Astrocyte (in vitro differentiated cells and primary cell): ENCODE data around the gene DHX8. TPM values are rescaled to one million over a fixed set of nuclear protein-coding genes. Genes with fewer than 3 reads are reported as not detected.
A peak's percentile ranks its signal among the peaks of the same experiment; 100 is the strongest.
"Not testable (repeated sequence)": the region's sequence is repeated elsewhere in the genome, so short reads cannot be mapped to it uniquely, and the experiment has no call there.

Experiments
- DNase-seq: peaks from one replicate; pipeline ENCODE4 v3.0.0-alpha.2; 2010; ENCODE audit warnings: low read depth
- FAIRE-seq: peaks from 2 replicates; lab custom pipeline; 2011; peaks lifted over from hg19 to GRCh38; lab: Jason Lieb, UNC
- H2AFZ ChIP-seq: 2 replicates; pipeline ENCODE4 v1.6.0; 2012; ENCODE audit warnings: low read depth, low read length, inconsistent platforms
- H3K27ac ChIP-seq: 2 replicates; pipeline ENCODE4 v1.5.1; 2011; ENCODE audit warnings: low read depth, low read length, inconsistent platforms
- H3K27me3 ChIP-seq: 2 replicates; pipeline ENCODE4 v1.6.0; 2011; ENCODE audit warnings: low read length, inconsistent platforms; ENCODE audit not compliant: insufficient read depth
- H3K36me3 ChIP-seq: 2 replicates; pipeline ENCODE4 v1.5.1; 2011; ENCODE audit warnings: low read length, inconsistent platforms; ENCODE audit not compliant: insufficient read depth
- H3K4me1 ChIP-seq: 2 replicates; pipeline ENCODE4 v1.5.1; 2011; ENCODE audit warnings: low read length, inconsistent platforms; ENCODE audit not compliant: insufficient read depth
- H3K4me2 ChIP-seq: 2 replicates; pipeline ENCODE4 v1.6.0; 2012; ENCODE audit warnings: low read length, inconsistent platforms
- H3K4me3 ChIP-seq: 2 replicates; pipeline ENCODE4 v1.5.1; 2011; ENCODE audit warnings: low read depth, mild to moderate bottlenecking, low read length, inconsistent platforms; ENCODE audit not compliant: insufficient read depth
- H3K79me2 ChIP-seq: 2 replicates; pipeline ENCODE4 v1.6.0; 2012; ENCODE audit warnings: mild to moderate bottlenecking, low read length, inconsistent platforms; ENCODE audit not compliant: insufficient read depth
- H3K9ac ChIP-seq: 2 replicates; pipeline ENCODE4 v1.6.0; 2012; ENCODE audit warnings: mild to moderate bottlenecking, low read length, inconsistent platforms
- H3K9me3 ChIP-seq: 2 replicates; pipeline ENCODE4 v1.5.1; 2012; ENCODE audit warnings: low read depth, mild to moderate bottlenecking, low read length, inconsistent platforms; ENCODE audit not compliant: insufficient read depth
- H4K20me1 ChIP-seq: 2 replicates; pipeline ENCODE4 v1.6.0; 2012; ENCODE audit warnings: low read length, inconsistent platforms; ENCODE audit not compliant: insufficient read depth
- H3K27ac Mint-ChIP-seq: one replicate; pipeline ENCODE4 v1.8.0; 2021; ENCODE audit warnings: mild to moderate bottlenecking, mixed read lengths; ENCODE audit not compliant: unreplicated experiment
- H3K27me3 Mint-ChIP-seq: one replicate; pipeline ENCODE4 v1.8.0; 2021; ENCODE audit warnings: low read depth, mixed read lengths; ENCODE audit not compliant: unreplicated experiment
- H3K36me3 Mint-ChIP-seq: one replicate; pipeline ENCODE4 v1.8.0; 2021; ENCODE audit warnings: low read depth, mixed read lengths; ENCODE audit not compliant: unreplicated experiment
- H3K4me1 Mint-ChIP-seq: one replicate; pipeline ENCODE4 v1.8.0; 2021; ENCODE audit warnings: low read depth, mixed read lengths; ENCODE audit not compliant: unreplicated experiment
- H3K4me3 Mint-ChIP-seq: one replicate; pipeline ENCODE4 v1.8.0; 2021; ENCODE audit warnings: mild to moderate bottlenecking, moderate library complexity, mixed read lengths; ENCODE audit not compliant: unreplicated experiment
- H3K9me3 Mint-ChIP-seq: one replicate; pipeline ENCODE4 v1.8.0; 2021; ENCODE audit warnings: mild to moderate bottlenecking, mixed read lengths; ENCODE audit not compliant: unreplicated experiment
- EZH2 ChIP-seq: IDR thresholded peaks from 2 replicates; pipeline ENCODE4 v1.6.1; 2012; ENCODE audit warnings: mild to moderate bottlenecking, low read length, inconsistent platforms; ENCODE audit not compliant: insufficient read depth
- total RNA-seq: library from RNA; stranded (reverse); gene quantifications from 2 replicates; pipeline ENCODE4 v1.2.1, GENCODE V29; 2021
- TF ChIP-seq, protein P1 (sequence below): IDR thresholded peaks from 2 replicates; pipeline ENCODE4 v1.5.1; 2011; ENCODE audit warnings: low read depth, mild to moderate bottlenecking, inconsistent platforms, low read length, moderate library complexity; ENCODE audit not compliant: insufficient read depth

The DHX8 gene
- total RNA-seq, 1 donor from 2014 or later = 48.5 TPM

DNA sequence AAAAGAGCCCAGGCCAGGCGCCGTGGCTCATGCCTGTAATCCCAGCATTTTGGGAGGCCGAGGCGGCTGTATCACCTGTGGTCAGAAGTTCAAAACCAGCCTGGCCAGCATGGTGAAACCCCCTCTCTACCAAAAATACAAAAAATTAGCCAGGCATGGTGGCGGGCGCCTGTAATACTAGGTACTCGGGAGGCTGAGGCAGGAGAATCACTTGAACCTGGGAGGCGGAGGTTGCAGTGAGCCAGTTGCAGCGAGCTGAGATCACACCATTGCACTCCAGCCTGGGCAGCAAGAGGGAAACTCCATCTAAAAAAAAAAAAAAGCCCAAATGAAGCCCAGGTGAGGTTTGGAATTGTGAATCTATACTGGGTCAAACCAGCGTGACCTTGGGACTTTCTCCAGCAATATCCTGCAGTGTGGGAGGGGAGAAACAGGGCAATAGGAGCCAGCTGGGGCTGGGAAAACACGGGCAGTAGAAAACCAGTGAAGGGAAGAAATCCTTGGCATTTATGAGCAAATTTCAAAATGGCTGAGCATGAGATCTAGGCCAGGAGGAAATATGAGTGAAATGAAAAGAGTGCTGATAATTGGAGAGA is 8.2 kb upstream of the DHX8 start:
- Histone ChIP-seq H3K27ac (no peak overlapping the region), H2AFZ (no peak overlapping the region), H3K4me2 (no peak overlapping the region), H3K4me3 (no peak overlapping the region), H3K9ac (no peak overlapping the region), H4K20me1 (no peaks in the 10 kb centered on the region), H3K36me3 (no peaks in the 10 kb centered on the region), H3K4me1 (no peaks in the 10 kb centered on the region), H3K27me3 (no peaks in the 10 kb centered on the region), H3K9me3 (no peaks in the 10 kb centered on the region), H3K79me2 (no peaks in the 10 kb centered on the region)
- TF ChIP-seq, protein P1, sequence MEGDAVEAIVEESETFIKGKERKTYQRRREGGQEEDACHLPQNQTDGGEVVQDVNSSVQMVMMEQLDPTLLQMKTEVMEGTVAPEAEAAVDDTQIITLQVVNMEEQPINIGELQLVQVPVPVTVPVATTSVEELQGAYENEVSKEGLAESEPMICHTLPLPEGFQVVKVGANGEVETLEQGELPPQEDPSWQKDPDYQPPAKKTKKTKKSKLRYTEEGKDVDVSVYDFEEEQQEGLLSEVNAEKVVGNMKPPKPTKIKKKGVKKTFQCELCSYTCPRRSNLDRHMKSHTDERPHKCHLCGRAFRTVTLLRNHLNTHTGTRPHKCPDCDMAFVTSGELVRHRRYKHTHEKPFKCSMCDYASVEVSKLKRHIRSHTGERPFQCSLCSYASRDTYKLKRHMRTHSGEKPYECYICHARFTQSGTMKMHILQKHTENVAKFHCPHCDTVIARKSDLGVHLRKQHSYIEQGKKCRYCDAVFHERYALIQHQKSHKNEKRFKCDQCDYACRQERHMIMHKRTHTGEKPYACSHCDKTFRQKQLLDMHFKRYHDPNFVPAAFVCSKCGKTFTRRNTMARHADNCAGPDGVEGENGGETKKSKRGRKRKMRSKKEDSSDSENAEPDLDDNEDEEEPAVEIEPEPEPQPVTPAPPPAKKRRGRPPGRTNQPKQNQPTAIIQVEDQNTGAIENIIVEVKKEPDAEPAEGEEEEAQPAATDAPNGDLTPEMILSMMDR = no peak
- TF ChIP-seq EZH2 = no peak
- Mint-ChIP-seq H3K4me1 (peaks cover 3% of the 10 kb centered on the region), H3K4me3 (no peak overlapping the region), H3K27me3 (peaks cover 4% of the 10 kb centered on the region), H3K27ac (no peak overlapping the region), H3K9me3 (no peaks in the 10 kb centered on the region), H3K36me3 (no peaks in the 10 kb centered on the region)
- no peak for FAIRE-seq
- no peak for DNase-seq

DNA sequence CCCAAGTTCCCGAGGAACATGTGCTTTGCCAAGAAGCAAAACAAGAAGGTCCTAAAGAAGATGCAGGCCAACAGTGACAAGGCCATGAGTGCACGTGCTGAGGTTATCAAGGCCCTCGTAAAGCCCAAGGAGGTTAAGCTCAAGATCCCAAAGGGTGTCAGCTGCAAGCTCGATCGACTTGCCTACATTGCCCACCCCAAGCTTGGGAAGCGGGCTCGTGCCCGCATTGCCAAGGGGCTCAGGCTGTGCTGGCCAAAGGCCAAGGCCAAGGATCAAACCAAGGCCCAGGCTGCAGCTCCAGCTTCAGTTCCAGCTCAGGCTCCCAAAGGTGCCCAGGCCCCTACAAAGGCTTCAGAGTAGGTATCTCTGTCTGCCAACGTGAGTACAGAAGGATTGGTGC is 7.5 kb upstream of the DHX8 start:
- H3K4me1 ChIP-seq, H3K27me3 Mint-ChIP-seq, H3K36me3 ChIP-seq, H3K9me3 ChIP-seq, H3K27ac ChIP-seq, H3K4me3 Mint-ChIP-seq, H3K9ac ChIP-seq, H3K27me3 ChIP-seq, H4K20me1 ChIP-seq, H3K4me2 ChIP-seq, H3K79me2 ChIP-seq, FAIRE-seq, H2AFZ ChIP-seq, H3K36me3 Mint-ChIP-seq, H3K9me3 Mint-ChIP-seq, H3K4me3 ChIP-seq, DNase-seq, H3K4me1 Mint-ChIP-seq, H3K27ac Mint-ChIP-seq: not testable (repeated sequence)

DNA sequence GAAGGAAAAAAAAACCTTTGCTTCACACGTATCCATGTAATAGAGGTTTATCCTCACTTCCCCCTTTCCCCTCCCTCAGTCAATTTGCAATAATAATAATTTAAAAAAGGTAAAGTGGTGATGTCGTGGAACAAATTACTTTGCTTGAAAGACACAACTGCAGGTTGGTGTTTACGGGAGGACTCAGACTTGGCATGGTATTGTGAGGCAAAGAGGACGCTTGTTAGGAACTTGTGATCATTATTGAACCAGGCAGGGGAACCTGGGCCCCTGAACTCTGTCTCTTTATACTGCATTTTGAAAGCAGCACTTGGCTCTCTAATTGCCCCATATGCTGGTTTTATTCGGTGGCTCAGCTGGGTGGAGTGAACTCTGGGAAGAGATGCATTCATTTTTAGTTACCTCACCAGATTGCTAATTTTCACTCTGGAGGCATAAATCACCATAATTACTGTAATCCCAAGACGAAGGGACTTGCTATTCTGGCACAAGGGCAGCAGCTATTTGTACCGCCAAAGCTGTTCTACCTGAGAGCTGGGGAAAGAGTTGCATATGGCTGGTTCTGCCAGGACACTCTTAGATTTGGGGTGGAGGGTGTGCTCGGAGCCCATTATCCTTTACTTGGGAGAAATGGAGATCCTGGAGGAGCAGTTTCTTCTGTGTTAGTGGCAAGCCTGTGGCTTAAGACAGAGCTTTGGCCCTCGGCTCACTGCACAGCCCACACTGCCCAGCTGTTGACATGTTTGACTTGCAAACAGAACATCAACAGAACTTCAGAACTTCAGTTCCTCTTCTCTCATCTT is 5.7 kb upstream of the DHX8 start:
- Mint-ChIP-seq H3K4me3 (no peak overlapping the region), H3K4me1 (peaks cover 3% of the 10 kb centered on the region), H3K9me3 (no peaks in the 10 kb centered on the region), H3K27ac (no peak overlapping the region), H3K27me3 (peaks cover 4% of the 10 kb centered on the region), H3K36me3 (no peaks in the 10 kb centered on the region)
- Histone ChIP-seq H4K20me1 (no peaks in the 10 kb centered on the region), H2AFZ (peak overlapping the region; percentile 28), H3K9me3 (no peaks in the 10 kb centered on the region), H3K36me3 (no peaks in the 10 kb centered on the region), H3K79me2 (no peaks in the 10 kb centered on the region), H3K27ac (no peak overlapping the region), H3K4me3 (no peak overlapping the region), H3K4me1 (no peaks in the 10 kb centered on the region), H3K9ac (no peak overlapping the region), H3K4me2 (no peak overlapping the region), H3K27me3 (no peaks in the 10 kb centered on the region)
- FAIRE-seq = no peak
- TF ChIP-seq, protein P1 = no peak
- TF ChIP-seq EZH2 = no peak
- DNase-seq = no peak
